Lung (tissue), 12 donors: ENCODE results near the gene BFSP1. TPM values are rescaled to one million over a fixed set of nuclear protein-coding genes. Genes with fewer than 3 reads are reported as not detected.

ENCODE experiments used
- ATAC-seq: fragments of 200-7000 bp; cut with Tn5 transposase; one replicate; pipeline ENCODE4 v1.9.1; 2020; ENCODE audit warnings: moderate number of reproducible peaks; ENCODE audit not compliant: insufficient read depth, low FRiP score
- DNase-seq, 3 donors: peaks; one replicate each; pipeline ENCODE4 v3.0.0-alpha.2; 2013 to 2017
- H3K27ac ChIP-seq, 2 donors: one replicate each; pipeline ENCODE4 v1.5.1; 2013; ENCODE audit warnings: mild to moderate bottlenecking in 2 of 2, moderate library complexity in 2 of 2, control low read depth in 1 of 2, inconsistent platforms in 1 of 2, low read depth in 1 of 2, low read length in 1 of 2
- H3K27me3 ChIP-seq, 3 donors: one replicate each; pipeline ENCODE4 v1.5.1; 2013; ENCODE audit warnings: low read length in 2 of 3; ENCODE audit not compliant: control insufficient read depth in 3 of 3, insufficient read depth in 3 of 3
- H3K36me3 ChIP-seq, 4 donors: one replicate each; pipeline ENCODE4 v1.5.1; 2013; ENCODE audit warnings: low read length in 4 of 4, mild to moderate bottlenecking in 1 of 4, moderate library complexity in 1 of 4; ENCODE audit not compliant: control insufficient read depth in 4 of 4, insufficient read depth in 4 of 4
- H3K4me1 ChIP-seq, 5 donors: one replicate each; pipeline ENCODE4 v1.5.1; 2013; ENCODE audit warnings: low read length in 5 of 5, mild to moderate bottlenecking in 2 of 5, moderate library complexity in 1 of 5; ENCODE audit not compliant: control insufficient read depth in 5 of 5, insufficient read depth in 5 of 5
- H3K4me3 ChIP-seq: one replicate; pipeline ENCODE4 v1.5.1; 2013; ENCODE audit warnings: mild to moderate bottlenecking, control low read depth, moderate library complexity
- H3K9ac ChIP-seq, 2 donors: one replicate each; pipeline ENCODE4 v1.5.1; 2013; ENCODE audit warnings: low read length in 2 of 2, control low read depth in 1 of 2; ENCODE audit not compliant: insufficient read depth in 1 of 2
- H3K9me3 ChIP-seq, 4 donors: one replicate each; pipeline ENCODE4 v1.5.1; 2013; ENCODE audit warnings: low read length in 3 of 4, mild to moderate bottlenecking in 1 of 4, moderate library complexity in 1 of 4; ENCODE audit not compliant: control insufficient read depth in 4 of 4, insufficient read depth in 3 of 4
- CTCF ChIP-seq: IDR thresholded peaks from 2 replicates; pipeline ENCODE4 v1.5.1; 2012; ENCODE audit warnings: mild to moderate bottlenecking; ENCODE audit errors: control extremely low read depth, extremely low read depth
- WGBS, 2 donors: extraction: QIAGEN DNeasy Blood & Tissue Kit; methylation state at CpG; one replicate each; pipeline ENCODE4 v1.1.7; 2013; 5-methylcytosine and 5-hydroxymethylcytosine counted together
- polyA plus RNA-seq, 2 donors: library from polyadenylated mRNA; stranded (reverse); fragments of 200-250 nt; gene quantifications; one replicate each; pipeline ENCODE4 v1.2.1, GENCODE V29; 2013
- total RNA-seq, 2 donors: library from RNA; depleted of rRNA in 1 of 2; stranded (reverse); fragments of >200 nt in 1 of 2; gene quantifications; one replicate each; pipeline ENCODE4 v1.2.1, GENCODE V29; 2014 to 2021
- donor health status: control.
- donor health status: control.
- donor health status: Bipolar disorder and iron deficiency.
- donor health status: healthy.
- donor health status: DM: yes; HTN: yes; CAD: no.

The BFSP1 gene
- total and polyA plus RNA-seq, 4 donors: 0.65 to 2.8 (median 1.8) TPM

GRCh38 chr20:17494201-17494600 is 37.0 kb downstream of the BFSP1 start:
- 97 to 98% methylated on average over 7 of the region's 7 CpGs for WGBS, 2 donors
- ATAC-seq: no peak
- H3K27me3 ChIP-seq: no peaks in the 10 kb centered on the region
- no peaks in the 10 kb centered on the region for H3K36me3 ChIP-seq
- H3K9me3 ChIP-seq: peaks cover 0 to 1% (median 0%) of the 10 kb centered on the region in 4 donors
- TF ChIP-seq CTCF: no peak
- H3K4me1 ChIP-seq: peaks cover 0 to 7% (median 0%) of the 10 kb centered on the region in 5 donors
- no peak for DNase-seq
- no peak overlapping the region for H3K4me3 ChIP-seq
- H3K27ac ChIP-seq: no peak overlapping the region
- no peak overlapping the region for H3K9ac ChIP-seq

- Histone ChIP-seq H3K27ac (no peak overlapping the region), H3K27me3 (no peaks in the 10 kb centered on the region), H3K4me1 (peaks cover 0 to 6% (median 0%) of the 10 kb centered on the region in 5 donors), H3K4me3 (no peak overlapping the region), H3K36me3 (no peaks in the 10 kb centered on the region), H3K9ac (no peak overlapping the region), H3K9me3 (peaks cover 0 to 1% (median 0%) of the 10 kb centered on the region in 4 donors)
- ATAC-seq: no peak
- TF ChIP-seq CTCF: no peak
- DNase-seq: no peak
- 82 to 86% methylated on average over 2 of the region's 2 CpGs for WGBS, 2 donors
Measured at GRCh38 chr20:17493173-17493572, 38.0 kb downstream of the BFSP1 start.

GRCh38 chr20:17491488-17491887 is 39.7 kb downstream of the BFSP1 start:
- TF ChIP-seq CTCF: no peak
- no peak for DNase-seq
- no peak for ATAC-seq
- Histone ChIP-seq H3K27ac (no peak overlapping the region), H3K27me3 (no peaks in the 10 kb centered on the region), H3K9me3 (no peaks in the 10 kb centered on the region), H3K9ac (no peak overlapping the region), H3K36me3 (no peaks in the 10 kb centered on the region), H3K4me1 (no peaks in the 10 kb centered on the region), H3K4me3 (no peak overlapping the region)
- 91% methylated on average over 4 of the region's 4 CpGs for WGBS, 2 donors

GRCh38 chr20:17491041-17491440 is 40.1 kb downstream of the BFSP1 start:
- WGBS, 2 donors: 85 to 99% methylated on average over 11 of the region's 11 CpGs
- no peak overlapping the region for H3K9ac ChIP-seq
- no peak overlapping the region for H3K27ac ChIP-seq
- ATAC-seq (no peak), DNase-seq (no peak)
- no peak for TF ChIP-seq CTCF
- no peaks in the 10 kb centered on the region for H3K36me3 ChIP-seq
- no peaks in the 10 kb centered on the region for H3K9me3 ChIP-seq
- no peaks in the 10 kb centered on the region for H3K4me1 ChIP-seq
- no peak overlapping the region for H3K4me3 ChIP-seq
- H3K27me3 ChIP-seq: no peaks in the 10 kb centered on the region
